MCF 10A (cell line): Measurements from ENCODE around the gene OTOR. TPM values are rescaled to one million over a fixed set of nuclear protein-coding genes. Genes with fewer than 3 reads are reported as not detected.

Experiments
- BruUV-seq: library from RNA; stranded (reverse); fragments of 400-500 nt; replicated peaks from 2 replicates; lab custom pipeline; 2021; lab: Mats Ljungman, UMichigan
- CTCF ChIA-PET: fragments of 300-600 bp; sonication (Branson Sonifier 250); formaldehyde crosslinking; extraction: SDS; loops from one replicate; lab custom pipeline; 2021; ENCODE audit warnings: antibody characterized with exemption, inconsistent platforms; lab: Yijun Ruan, JAX
- POLR2A ChIA-PET: fragments of 300-600, 350-650 bp; sonication (Branson Sonifier 250); formaldehyde crosslinking; extraction: SDS; loops from one replicate; lab custom pipeline; 2020; ENCODE audit warnings: antibody characterized with exemption, inconsistent platforms; lab: Yijun Ruan, JAX
- DNase-seq: peaks from one replicate; pipeline ENCODE4 v3.0.0-alpha.2; 2018; ENCODE audit not compliant: unreplicated experiment
- H3K27ac Mint-ChIP-seq: one replicate; pipeline ENCODE4 v1.8.0; 2022; ENCODE audit warnings: mild to moderate bottlenecking, low read depth, mixed read lengths; ENCODE audit not compliant: unreplicated experiment
- H3K27me3 Mint-ChIP-seq: one replicate; pipeline ENCODE4 v1.8.0; 2022; ENCODE audit warnings: mixed read lengths; ENCODE audit not compliant: insufficient read depth, unreplicated experiment
- H3K36me3 Mint-ChIP-seq: one replicate; pipeline ENCODE4 v1.8.0; 2022; ENCODE audit warnings: mild to moderate bottlenecking, moderate library complexity, mixed read lengths; ENCODE audit not compliant: insufficient read depth, unreplicated experiment
- H3K4me1 Mint-ChIP-seq: one replicate; pipeline ENCODE4 v1.8.0; 2022; ENCODE audit warnings: mixed read lengths; ENCODE audit not compliant: insufficient read depth, unreplicated experiment
- H3K4me3 Mint-ChIP-seq: one replicate; pipeline ENCODE4 v1.8.0; 2022; ENCODE audit warnings: mild to moderate bottlenecking, moderate library complexity, mixed read lengths; ENCODE audit not compliant: unreplicated experiment
- H3K9me3 Mint-ChIP-seq: one replicate; pipeline ENCODE4 v1.8.0; 2022; ENCODE audit warnings: mixed read lengths; ENCODE audit not compliant: unreplicated experiment
- CTCF ChIP-seq: fragments of 200-600 bp; IDR thresholded peaks from one replicate; pipeline ENCODE4 v1.8.0; 2022; ENCODE audit warnings: antibody characterized with exemption, mild to moderate bottlenecking; ENCODE audit not compliant: unreplicated experiment
- intact Hi-C: fragments of 100-400 bp; cut with micrococcal nuclease; formaldehyde crosslinking; loops from 2 replicates; pipeline ENCODE4 v1.14.1; 2022
- total RNA-seq: library from RNA; stranded (reverse); gene quantifications from 2 replicates; pipeline ENCODE4 v1.2.3, GENCODE V29; 2022

The OTOR gene
- total RNA-seq, 1 experiment from 2014 or later: not detected

GRCh38 chr20:16711661-16712258 lies 36.4 kb upstream of the OTOR start:
- Mint-ChIP-seq H3K36me3 (no peaks in the 10 kb centered on the region), H3K4me1 (no peaks in the 10 kb centered on the region), H3K27me3 (no peaks in the 10 kb centered on the region), H3K27ac (no peak overlapping the region), H3K4me3 (no peak overlapping the region), H3K9me3 (no peaks in the 10 kb centered on the region)
- TF ChIP-seq CTCF: no peak
- no TSS peak for BruUV-seq
- peak; percentile 13 for DNase-seq
- intact Hi-C loops: no loop called here
- ChIA-PET CTCF (interaction anchor here (0.6 to 1.0 kb wide), 2 partner anchors 28 to 91 kb away, joined by 3 read pairs; no protein-coding TSS in a partner anchor), POLR2A (no interaction called here)

DNA sequence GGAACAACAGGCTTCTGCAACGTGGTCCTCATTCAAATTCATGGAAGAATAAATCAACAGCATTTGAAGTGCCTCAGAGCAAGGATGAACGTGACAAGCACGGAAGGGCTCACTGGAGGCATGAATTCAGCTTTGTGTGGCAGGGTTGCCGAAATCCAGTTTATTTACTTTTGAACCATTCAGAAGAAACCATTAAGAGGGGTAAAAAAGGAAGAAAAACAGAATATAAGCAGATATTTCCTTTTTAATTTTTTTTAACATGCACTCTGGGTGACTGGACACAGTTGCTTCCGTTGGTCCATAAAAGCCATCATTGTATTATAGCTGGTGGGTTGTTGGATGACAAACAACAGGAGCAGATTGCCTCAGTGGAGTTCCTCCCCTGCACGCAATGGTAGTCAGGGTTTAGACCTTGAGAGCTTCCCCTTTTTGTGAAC lies 35.6 kb upstream of the OTOR start:
- TF ChIP-seq CTCF: no peak
- no peaks in the 10 kb centered on the region for H3K36me3 Mint-ChIP-seq
- H3K27me3 Mint-ChIP-seq: no peaks in the 10 kb centered on the region
- H3K27ac Mint-ChIP-seq: no peak overlapping the region
- no peaks in the 10 kb centered on the region for H3K4me1 Mint-ChIP-seq
- ChIA-PET CTCF (no interaction called here), POLR2A (interaction anchor here (0.6 kb wide), 1 partner anchor 946 kb away, joined by 3 read pairs; no protein-coding TSS in a partner anchor)
- H3K4me3 Mint-ChIP-seq: no peak overlapping the region
- DNase-seq: no peak
- intact Hi-C loops: no loop called here
- no TSS peak for BruUV-seq
- H3K9me3 Mint-ChIP-seq: no peaks in the 10 kb centered on the region

DNA sequence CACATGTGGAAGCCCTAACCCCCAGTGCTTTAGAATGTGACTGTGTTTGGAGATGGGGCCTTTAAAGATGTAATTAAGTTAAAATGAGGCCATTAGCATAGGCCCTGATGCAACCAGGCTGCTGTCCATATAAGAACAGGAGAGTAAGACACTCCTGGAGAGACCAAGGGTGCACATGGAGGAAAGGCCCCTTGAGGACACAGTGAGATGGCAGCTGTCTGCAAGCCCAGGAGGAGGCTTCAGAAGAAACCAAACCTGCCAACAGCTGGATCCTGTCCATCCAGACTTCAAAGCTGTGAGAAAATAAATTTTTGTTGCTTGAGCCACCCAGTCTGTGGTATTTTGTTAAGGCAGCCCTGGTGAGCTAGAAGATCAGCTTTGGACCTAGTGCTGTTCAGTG lies 35.1 kb upstream of the OTOR start:
- ChIA-PET CTCF (interaction anchor here (0.9 kb wide), 1 partner anchor 9 kb away, joined by 5 read pairs; no protein-coding TSS in a partner anchor), POLR2A (interaction anchor here (0.6 kb wide), 1 partner anchor 946 kb away, joined by 3 read pairs; no protein-coding TSS in a partner anchor)
- Mint-ChIP-seq H3K27ac (no peak overlapping the region), H3K4me3 (no peak overlapping the region), H3K4me1 (no peaks in the 10 kb centered on the region), H3K9me3 (no peaks in the 10 kb centered on the region), H3K27me3 (no peaks in the 10 kb centered on the region), H3K36me3 (no peaks in the 10 kb centered on the region)
- DNase-seq: no peak
- no peak for TF ChIP-seq CTCF
- BruUV-seq: no TSS peak
- intact Hi-C loops: no loop called here

GRCh38 chr20:16714242-16714641 lies 33.9 kb upstream of the OTOR start:
- Mint-ChIP-seq H3K4me3 (no peak overlapping the region), H3K4me1 (no peaks in the 10 kb centered on the region), H3K27ac (no peak overlapping the region), H3K36me3 (no peaks in the 10 kb centered on the region), H3K27me3 (no peaks in the 10 kb centered on the region), H3K9me3 (no peaks in the 10 kb centered on the region)
- BruUV-seq: no TSS peak
- POLR2A ChIA-PET: no interaction called here
- no peak for DNase-seq
- TF ChIP-seq CTCF: no peak
- intact Hi-C loops: no loop called here
- CTCF ChIA-PET: no interaction called here
